PC-3 (cell line): ENCODE measurements around the gene MYL5.

ENCODE experiments used
- EZH2 ChIP-seq: fragments of 300-600 bp; sonication (generic); IDR thresholded peaks from one replicate; pipeline ENCODE4 v1.6.1; 2017; ENCODE audit warnings: antibody characterized with exemption, mild to moderate bottlenecking, low read length; ENCODE audit not compliant: unreplicated experiment
- EZH2phosphoT487 ChIP-seq: fragments of 300-600 bp; sonication (generic); IDR thresholded peaks from 2 replicates; pipeline ENCODE4 v1.6.1; 2018; ENCODE audit warnings: mild to moderate bottlenecking, antibody characterized with exemption, low read length, borderline replicate concordance
- TF ChIP-seq, protein P1 (sequence below): fragments of 300-600 bp; sonication (generic); conservative IDR thresholded peaks from 2 replicates; pipeline ENCODE4 v1.5.1; 2017; ENCODE audit warnings: antibody characterized with exemption, low read depth, mild to moderate bottlenecking, low read length

DNA sequence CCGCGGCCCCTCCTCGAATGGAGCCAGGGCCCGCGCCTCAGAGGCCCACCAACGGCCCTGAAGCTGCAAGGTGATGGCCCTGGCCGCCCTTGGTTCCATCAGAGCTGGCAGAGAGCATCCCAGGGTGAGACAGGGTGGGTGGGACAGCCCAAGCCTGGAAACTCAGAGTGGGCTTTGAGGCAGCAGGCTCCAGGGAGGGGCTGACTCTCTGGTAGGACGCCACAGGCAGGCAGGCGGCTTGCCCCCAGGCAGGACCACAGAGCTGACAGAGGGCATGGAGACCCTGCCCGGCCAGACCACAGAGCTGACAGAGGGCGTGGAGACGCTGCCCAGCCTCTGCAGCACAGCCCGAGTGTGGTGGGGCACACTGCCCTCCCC, 4.8 kb downstream of the MYL5 start:
- TF ChIP-seq, protein P1, sequence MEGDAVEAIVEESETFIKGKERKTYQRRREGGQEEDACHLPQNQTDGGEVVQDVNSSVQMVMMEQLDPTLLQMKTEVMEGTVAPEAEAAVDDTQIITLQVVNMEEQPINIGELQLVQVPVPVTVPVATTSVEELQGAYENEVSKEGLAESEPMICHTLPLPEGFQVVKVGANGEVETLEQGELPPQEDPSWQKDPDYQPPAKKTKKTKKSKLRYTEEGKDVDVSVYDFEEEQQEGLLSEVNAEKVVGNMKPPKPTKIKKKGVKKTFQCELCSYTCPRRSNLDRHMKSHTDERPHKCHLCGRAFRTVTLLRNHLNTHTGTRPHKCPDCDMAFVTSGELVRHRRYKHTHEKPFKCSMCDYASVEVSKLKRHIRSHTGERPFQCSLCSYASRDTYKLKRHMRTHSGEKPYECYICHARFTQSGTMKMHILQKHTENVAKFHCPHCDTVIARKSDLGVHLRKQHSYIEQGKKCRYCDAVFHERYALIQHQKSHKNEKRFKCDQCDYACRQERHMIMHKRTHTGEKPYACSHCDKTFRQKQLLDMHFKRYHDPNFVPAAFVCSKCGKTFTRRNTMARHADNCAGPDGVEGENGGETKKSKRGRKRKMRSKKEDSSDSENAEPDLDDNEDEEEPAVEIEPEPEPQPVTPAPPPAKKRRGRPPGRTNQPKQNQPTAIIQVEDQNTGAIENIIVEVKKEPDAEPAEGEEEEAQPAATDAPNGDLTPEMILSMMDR, result no peak
- no peak for TF ChIP-seq EZH2
- no peak for TF ChIP-seq EZH2phosphoT487
